Smooth muscle cell of the brain vasculature (primary cell): ENCODE data around the gene FBLN5.
"Not testable (repeated sequence)": the region's sequence is repeated elsewhere in the genome, so short reads cannot be mapped to it uniquely, and the experiment has no call there.

Source experiments
- DNase-seq: peaks from one replicate; pipeline ENCODE4 v3.0.0-alpha.2; 2012; ENCODE audit warnings: low read depth, low spot score

The FBLN5 gene

DNA sequence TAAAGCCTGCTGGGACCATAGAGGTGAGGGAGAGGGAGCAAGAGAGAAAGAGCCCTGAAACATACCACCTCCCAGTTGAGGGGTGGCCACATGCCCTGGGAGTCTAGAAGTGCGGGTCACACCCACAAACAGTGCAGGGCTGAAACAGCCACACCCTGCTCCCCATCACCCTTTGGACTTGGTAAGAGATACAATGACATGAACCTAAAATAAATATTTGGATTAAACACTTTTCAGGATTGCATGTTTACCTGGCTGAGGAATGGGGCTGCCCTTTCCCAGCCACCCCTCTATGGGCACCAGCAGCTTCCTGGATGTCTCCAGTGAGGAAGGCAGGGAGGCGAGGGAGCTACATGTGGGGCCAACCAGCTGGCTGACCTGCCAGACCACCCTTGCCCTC, 41.1 kb downstream of the FBLN5 start:
- no peak for DNase-seq

- no peak for DNase-seq
Measured at GRCh38 chr14:91904956-91905645, 42.4 kb downstream of the FBLN5 start.

- DNase-seq, result no peak
Measured at GRCh38 chr14:91904483-91904882, 43.0 kb downstream of the FBLN5 start.

GRCh38 chr14:91903070-91903469, 44.4 kb downstream of the FBLN5 start:
- no peak for DNase-seq

DNA sequence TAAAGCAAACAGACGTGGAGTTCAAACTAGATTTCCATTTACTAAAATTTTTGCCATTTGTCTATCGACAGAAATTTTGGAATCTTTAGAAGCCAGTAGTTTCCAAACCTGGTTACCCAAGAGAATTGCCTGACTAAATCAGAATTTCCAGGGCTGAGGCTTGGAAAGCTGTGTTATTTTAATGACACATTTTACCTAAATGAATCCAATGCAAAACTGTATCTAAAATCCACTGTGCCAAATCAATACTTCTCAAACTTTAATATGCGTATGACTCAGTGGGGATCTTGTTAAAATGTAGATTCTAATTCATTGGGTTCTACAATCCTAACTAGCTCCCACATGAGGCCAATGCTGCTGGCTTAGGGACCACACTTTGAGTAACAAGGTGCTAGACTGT, 45.2 kb downstream of the FBLN5 start:
- DNase-seq, result no peak

GRCh38 chr14:91901449-91902226, 45.9 kb downstream of the FBLN5 start:
- DNase-seq, result no peak

DNA sequence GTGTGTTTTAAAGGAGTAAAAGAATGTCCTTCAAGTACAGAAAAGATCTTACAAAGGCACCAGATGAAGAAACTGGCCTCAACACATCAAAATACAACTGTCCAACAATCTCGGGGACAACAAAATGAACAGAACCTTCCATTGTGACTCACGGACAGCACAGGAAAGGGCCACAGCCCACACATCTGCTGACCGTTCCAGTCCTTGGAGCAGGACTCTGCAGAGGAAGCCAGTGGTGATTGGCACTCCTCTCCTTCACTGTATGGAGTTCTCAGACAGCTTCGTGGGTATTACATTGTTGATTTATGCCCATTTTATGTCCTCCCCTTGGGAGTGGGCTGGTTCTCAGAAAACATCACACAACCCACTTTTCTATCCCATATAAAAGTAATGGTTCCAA, 47.7 kb downstream of the FBLN5 start:
- DNase-seq, result no peak

DNA sequence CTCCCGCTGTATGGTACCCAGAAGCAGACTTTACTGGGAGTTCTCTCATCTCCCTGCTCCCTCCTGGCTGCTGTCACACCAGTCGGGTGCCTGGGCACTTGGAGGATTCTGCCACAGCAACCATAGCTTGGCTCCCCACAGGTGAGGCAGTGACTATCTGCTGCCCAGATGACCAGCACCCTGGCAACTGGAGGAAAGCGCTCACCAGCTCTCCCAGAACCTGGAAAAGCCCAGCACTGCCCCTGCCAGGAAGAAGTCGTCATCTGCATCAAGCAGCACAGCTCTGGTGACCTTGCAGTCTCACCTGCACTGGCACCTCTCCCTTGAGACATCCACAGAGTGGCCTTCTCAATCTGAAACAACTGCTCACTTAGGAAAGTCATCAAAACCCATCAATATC, 48.3 kb downstream of the FBLN5 start:
- no peak for DNase-seq

DNA sequence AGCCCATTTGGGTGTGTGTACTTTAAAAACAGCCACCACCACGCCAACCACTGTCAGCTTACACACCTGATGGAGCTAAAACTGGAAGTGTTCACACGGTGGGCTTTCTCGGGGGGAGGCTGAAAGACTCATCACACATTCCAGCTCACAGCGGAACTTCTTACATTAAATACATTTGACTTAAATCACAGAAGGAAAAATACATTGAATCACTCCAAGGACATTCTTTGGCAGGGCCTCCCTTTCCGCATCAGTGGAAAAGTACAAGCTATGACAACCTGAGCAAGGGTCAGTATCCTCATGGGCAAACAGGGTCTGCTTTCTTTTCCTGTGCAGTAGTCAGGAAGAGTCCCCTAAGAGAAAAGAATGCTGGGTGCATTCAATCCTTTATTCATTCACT, 49.1 kb downstream of the FBLN5 start:
- DNase-seq, result no peak

DNA sequence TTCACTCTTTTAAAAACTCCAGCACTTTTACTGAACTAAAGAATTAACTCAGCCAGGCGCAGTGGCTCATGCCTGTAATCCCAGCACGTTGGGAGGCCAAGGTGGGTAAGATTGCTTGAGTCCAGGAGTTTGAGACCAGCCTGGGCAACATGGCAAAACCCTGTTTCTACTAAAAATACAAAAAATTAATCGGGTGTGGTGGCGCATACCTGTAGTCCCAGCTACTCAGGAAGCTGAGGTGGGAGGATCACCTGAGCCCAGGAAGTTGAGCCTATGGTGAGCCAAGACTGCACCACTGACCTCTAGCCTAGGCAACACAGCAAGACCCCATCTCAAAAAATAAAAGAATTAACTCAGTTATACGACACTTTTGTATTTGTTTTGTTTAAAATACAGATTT, 49.8 kb downstream of the FBLN5 start:
- not testable (repeated sequence) for DNase-seq

- DNase-seq, result no peak
Measured at GRCh38 chr14:91897106-91897701, 50.3 kb downstream of the FBLN5 start.

DNA sequence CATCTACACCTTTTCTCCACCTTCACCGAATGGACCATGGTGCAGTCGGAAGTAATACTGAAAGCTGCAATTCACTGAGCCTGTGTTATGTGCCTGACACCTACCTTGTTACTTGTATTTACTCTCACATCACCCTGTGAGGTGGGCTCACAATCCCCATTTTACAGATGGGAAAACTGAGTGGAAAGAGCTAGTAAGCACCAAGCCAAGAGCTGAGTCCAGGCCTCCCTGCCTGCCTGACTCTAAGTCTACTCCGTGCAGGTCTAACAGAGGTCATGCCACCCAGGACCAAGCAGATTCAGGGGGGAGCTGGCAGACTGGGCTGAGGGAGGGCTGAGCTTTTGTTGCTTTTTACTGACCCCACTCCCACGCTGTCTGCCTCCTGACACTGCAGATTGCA, 51.1 kb downstream of the FBLN5 start:
- no peak for DNase-seq

- no peak for DNase-seq
Measured at GRCh38 chr14:91893669-91894068, 53.8 kb downstream of the FBLN5 start.

DNA sequence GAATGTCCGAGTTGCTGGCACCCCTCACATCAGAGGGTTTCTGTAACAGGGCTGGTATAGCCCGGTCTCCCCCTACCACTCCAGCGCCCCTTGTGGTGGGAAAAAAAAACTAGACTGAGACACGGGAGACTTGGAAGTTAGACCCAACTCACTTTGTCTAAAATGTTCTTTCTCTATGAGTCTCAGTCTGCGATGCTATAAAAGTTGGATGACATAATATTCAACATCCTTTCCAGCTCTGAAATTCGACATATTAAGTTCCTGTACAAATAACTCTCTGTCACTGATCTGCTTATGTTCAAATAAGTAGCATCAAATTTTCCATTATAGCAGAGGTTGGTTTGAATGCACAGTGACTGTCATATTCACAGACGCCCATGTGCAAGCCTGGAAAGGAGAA, 54.5 kb downstream of the FBLN5 start:
- DNase-seq, result no peak

GRCh38 chr14:91891721-91892220, 55.7 kb downstream of the FBLN5 start:
- no peak for DNase-seq

DNA sequence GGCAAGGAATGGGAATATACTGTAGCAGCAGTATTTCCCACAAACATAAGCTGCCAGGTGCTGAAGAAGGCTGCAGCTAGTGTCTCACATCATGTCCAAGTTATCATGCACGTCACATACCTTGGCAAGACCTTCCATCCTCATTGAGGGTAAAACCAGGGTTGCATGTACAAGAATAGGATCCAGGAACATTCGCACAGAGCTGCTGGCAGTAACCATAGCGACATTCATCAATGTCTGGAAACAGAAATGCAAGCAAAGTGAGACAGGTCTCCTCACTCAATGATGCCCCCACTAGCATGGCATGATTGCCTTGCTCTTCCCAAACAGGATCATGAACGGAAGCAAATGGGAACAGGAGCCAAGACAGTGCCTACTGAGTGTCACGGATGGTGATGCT, 56.4 kb downstream of the FBLN5 start:
- DNase-seq, result no peak

GRCh38 chr14:91890291-91890749, 57.2 kb downstream of the FBLN5 start:
- DNase-seq, result no peak

- no peak for DNase-seq
Measured at GRCh38 chr14:91889477-91890211, 57.9 kb downstream of the FBLN5 start.

GRCh38 chr14:91888641-91889476, 58.6 kb downstream of the FBLN5 start:
- no peak for DNase-seq

DNA sequence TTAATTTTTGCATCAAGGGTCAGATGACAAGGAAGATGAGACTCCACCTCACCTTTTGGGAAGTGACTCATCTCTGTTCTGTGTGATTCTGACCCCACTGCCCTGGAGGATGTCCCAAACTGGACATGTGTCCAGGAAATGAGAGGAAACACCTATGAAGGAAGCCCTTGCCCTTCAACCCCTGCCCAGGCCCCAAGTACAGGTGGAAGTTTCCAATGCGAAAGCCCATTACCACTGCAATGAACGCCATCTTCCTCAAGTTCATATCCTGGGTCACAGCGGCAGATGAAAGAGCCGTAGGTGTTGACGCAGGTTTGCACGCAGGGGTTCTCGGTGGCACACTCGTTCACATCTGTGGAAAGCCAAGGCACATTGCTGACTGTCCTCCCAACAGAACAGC, 60.5 kb downstream of the FBLN5 start:
- no peak for DNase-seq

DNA sequence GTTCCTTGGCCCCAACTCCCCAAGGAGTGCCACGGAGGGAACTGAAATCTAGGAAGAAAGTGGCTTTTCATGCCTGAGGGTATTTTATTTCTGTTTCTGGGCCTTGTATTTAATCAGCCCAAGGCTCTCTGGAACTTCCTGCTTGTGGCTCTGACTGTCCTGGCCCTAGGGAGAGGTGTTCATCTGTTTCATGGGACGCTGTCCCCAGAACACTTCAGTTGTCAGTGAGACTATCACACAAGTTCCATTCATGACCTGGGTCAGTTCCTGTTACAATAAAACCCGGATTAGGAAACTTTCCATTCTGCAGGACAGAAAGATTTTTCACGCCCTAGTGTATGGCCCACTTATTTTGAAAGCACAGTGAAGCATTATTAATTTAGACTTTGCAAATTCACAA, 61.7 kb downstream of the FBLN5 start:
- DNase-seq, result no peak
